ENCODE data around the gene LINGO1. TPM values are rescaled to one million over a fixed set of nuclear protein-coding genes. Genes with fewer than 3 reads are reported as not detected.

LINGO1 gene
- total RNA-seq, 1 donor from 2014 or later, result 41.3 TPM

GRCh38 chr15:77598644-77599043 lies 34.1 kb downstream of the LINGO1 start:
- H3K27me3 Mint-ChIP-seq, result peaks cover 5% of the 10 kb centered on the region
- no peak overlapping the region for H3K4me3 Mint-ChIP-seq (ENCODE audit: low read depth)
- H3K9me3 Mint-ChIP-seq (ENCODE audit: low read depth), result no peaks in the 10 kb centered on the region
- H3K4me1 Mint-ChIP-seq (ENCODE audit: low read depth), result peaks cover 4% of the 10 kb centered on the region
- no peak overlapping the region for H3K27ac Mint-ChIP-seq
- TF ChIP-seq CTCF (IDR thresholded peaks at IDR 0.05; ENCODE audit: unreplicated experiment), result no peak
- no peaks in the 10 kb centered on the region for H3K36me3 Mint-ChIP-seq (ENCODE audit: insufficient read depth)
- no peak for DNase-seq (ENCODE audit: low spot score, unreplicated experiment)

- Mint-ChIP-seq H3K27me3 (peaks cover 5% of the 10 kb centered on the region), H3K4me1 (ENCODE audit: low read depth) (peaks cover 4% of the 10 kb centered on the region), H3K4me3 (ENCODE audit: low read depth) (no peak overlapping the region), H3K36me3 (ENCODE audit: insufficient read depth) (no peaks in the 10 kb centered on the region), H3K9me3 (ENCODE audit: low read depth) (no peaks in the 10 kb centered on the region), H3K27ac (no peak overlapping the region)
- no peak for DNase-seq (ENCODE audit: low spot score, unreplicated experiment)
- no peak for TF ChIP-seq CTCF (IDR thresholded peaks at IDR 0.05; ENCODE audit: unreplicated experiment)
These were observed 34.8 kb downstream of the LINGO1 start for GRCh38 chr15:77597804-77598453.

GRCh38 chr15:77596821-77597803 lies 35.6 kb downstream of the LINGO1 start:
- no peak for DNase-seq (ENCODE audit: low spot score, unreplicated experiment)
- Mint-ChIP-seq H3K27me3 (peaks cover 3% of the 10 kb centered on the region), H3K4me1 (ENCODE audit: low read depth) (peaks cover 5% of the 10 kb centered on the region), H3K4me3 (ENCODE audit: low read depth) (no peak overlapping the region), H3K9me3 (ENCODE audit: low read depth) (no peaks in the 10 kb centered on the region), H3K27ac (no peak overlapping the region), H3K36me3 (ENCODE audit: insufficient read depth) (no peaks in the 10 kb centered on the region)
- no peak for TF ChIP-seq CTCF (IDR thresholded peaks at IDR 0.05; ENCODE audit: unreplicated experiment)

- no peak overlapping the region for H3K4me3 Mint-ChIP-seq (ENCODE audit: low read depth)
- no peak for TF ChIP-seq CTCF (IDR thresholded peaks at IDR 0.05; ENCODE audit: unreplicated experiment)
- no peaks in the 10 kb centered on the region for H3K9me3 Mint-ChIP-seq (ENCODE audit: low read depth)
- H3K27ac Mint-ChIP-seq, result no peak overlapping the region
- H3K36me3 Mint-ChIP-seq (ENCODE audit: insufficient read depth), result no peaks in the 10 kb centered on the region
- H3K27me3 Mint-ChIP-seq, result no peaks in the 10 kb centered on the region
- H3K4me1 Mint-ChIP-seq (ENCODE audit: low read depth), result peaks cover 11% of the 10 kb centered on the region
- DNase-seq (ENCODE audit: low spot score, unreplicated experiment), result no peak
These were observed 37.5 kb downstream of the LINGO1 start for GRCh38 chr15:77595231-77595630.

GRCh38 chr15:77592758-77593157 lies 40.0 kb downstream of the LINGO1 start:
- Mint-ChIP-seq H3K9me3 (ENCODE audit: low read depth) (no peaks in the 10 kb centered on the region), H3K4me3 (ENCODE audit: low read depth) (no peak overlapping the region), H3K27ac (no peak overlapping the region), H3K36me3 (ENCODE audit: insufficient read depth) (no peaks in the 10 kb centered on the region), H3K27me3 (no peaks in the 10 kb centered on the region), H3K4me1 (ENCODE audit: low read depth) (peaks cover 10% of the 10 kb centered on the region)
- no peak for DNase-seq (ENCODE audit: low spot score, unreplicated experiment)
- TF ChIP-seq CTCF (IDR thresholded peaks at IDR 0.05; ENCODE audit: unreplicated experiment), result no peak

All from progenitor cell of endocrine pancreas (in vitro differentiated cells).